DND-41 (cell line): ENCODE results near the gene TKT.

Experiments used
- EZH2 ChIP-seq: IDR thresholded peaks from 3 replicates; pipeline ENCODE4 v1.6.1; 2012; ENCODE audit warnings: borderline replicate concordance, low read depth, mild to moderate bottlenecking, moderate library complexity, low read length, inconsistent platforms; ENCODE audit not compliant: severe bottlenecking
- TF ChIP-seq, protein P1 (sequence below): IDR thresholded peaks from 2 replicates; pipeline ENCODE4 v1.5.1; 2012; ENCODE audit warnings: borderline replicate concordance, low read length, moderate library complexity, mild to moderate bottlenecking; ENCODE audit not compliant: poor library complexity, severe bottlenecking; ENCODE audit errors: extremely low read depth

DNA sequence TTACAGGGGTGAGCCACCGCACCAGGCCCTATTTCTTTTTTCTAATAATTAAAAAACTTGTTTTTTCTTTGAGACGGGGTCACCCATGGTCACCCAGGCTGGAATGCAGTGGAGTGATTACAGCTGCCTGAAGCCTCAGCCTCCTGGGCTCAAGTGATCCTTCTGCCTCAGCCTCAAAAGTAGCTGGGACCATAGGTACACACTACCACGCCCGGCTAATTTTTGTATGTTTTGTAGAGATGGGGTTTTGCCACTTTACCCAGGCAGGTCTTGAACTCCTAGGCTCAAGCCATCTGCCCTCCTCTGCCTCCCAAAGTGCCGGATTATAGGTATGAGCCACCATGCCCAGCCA, 858 bp upstream of the TKT start:
- TF ChIP-seq, protein P1, sequence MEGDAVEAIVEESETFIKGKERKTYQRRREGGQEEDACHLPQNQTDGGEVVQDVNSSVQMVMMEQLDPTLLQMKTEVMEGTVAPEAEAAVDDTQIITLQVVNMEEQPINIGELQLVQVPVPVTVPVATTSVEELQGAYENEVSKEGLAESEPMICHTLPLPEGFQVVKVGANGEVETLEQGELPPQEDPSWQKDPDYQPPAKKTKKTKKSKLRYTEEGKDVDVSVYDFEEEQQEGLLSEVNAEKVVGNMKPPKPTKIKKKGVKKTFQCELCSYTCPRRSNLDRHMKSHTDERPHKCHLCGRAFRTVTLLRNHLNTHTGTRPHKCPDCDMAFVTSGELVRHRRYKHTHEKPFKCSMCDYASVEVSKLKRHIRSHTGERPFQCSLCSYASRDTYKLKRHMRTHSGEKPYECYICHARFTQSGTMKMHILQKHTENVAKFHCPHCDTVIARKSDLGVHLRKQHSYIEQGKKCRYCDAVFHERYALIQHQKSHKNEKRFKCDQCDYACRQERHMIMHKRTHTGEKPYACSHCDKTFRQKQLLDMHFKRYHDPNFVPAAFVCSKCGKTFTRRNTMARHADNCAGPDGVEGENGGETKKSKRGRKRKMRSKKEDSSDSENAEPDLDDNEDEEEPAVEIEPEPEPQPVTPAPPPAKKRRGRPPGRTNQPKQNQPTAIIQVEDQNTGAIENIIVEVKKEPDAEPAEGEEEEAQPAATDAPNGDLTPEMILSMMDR, result no peak
- TF ChIP-seq EZH2, result no peak
